Measurements from ENCODE around the gene SCRT2. TPM values are rescaled to one million over a fixed set of nuclear protein-coding genes. Genes with fewer than 3 reads are reported as not detected.

SCRT2 gene
- total RNA-seq, 1 experiment from 2014 or later: not detected

GRCh38 chr20:682123-682522 is 6.5 kb upstream of the SCRT2 start:
- in situ Hi-C loops (cut with HindIII; ENCODE audit: low pct_unique_long_range_greater_than_20kb, low sequenced_read_pairs): no loop called here
- DNase-seq (ENCODE audit: low read depth, low spot score): no peak

DNA sequence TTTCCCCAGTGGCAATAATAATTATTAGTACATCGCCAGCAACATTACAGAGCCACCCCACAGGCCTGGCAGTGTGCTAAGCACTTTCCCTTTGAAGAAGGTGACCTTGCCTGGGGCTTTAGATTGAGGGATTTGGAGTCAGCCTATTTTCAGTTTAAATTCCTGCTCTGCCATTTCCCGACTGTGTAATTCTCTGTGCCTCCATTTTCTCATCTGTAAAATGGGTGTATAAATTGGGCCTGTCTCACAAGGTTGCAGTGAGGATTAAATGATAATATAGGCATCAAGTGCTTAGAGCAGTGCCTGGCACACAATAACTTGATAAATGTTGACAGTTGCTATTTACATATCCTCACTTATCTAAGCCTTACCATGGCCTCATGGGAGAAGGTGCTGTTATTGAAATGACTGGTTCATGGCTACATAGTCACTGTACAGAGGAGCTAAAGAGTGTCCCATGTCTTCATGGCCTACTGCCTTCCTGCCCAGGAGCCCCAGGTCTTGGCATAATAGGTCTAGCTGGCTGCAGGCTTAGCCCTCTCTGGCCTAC is 5.1 kb upstream of the SCRT2 start:
- DNase-seq (ENCODE audit: low read depth, low spot score): no peak
- in situ Hi-C loops (cut with HindIII; ENCODE audit: low pct_unique_long_range_greater_than_20kb, low sequenced_read_pairs): no loop called here

GRCh38 chr20:677957-678356 is 2.4 kb upstream of the SCRT2 start:
- in situ Hi-C loops (cut with HindIII; ENCODE audit: low pct_unique_long_range_greater_than_20kb, low sequenced_read_pairs): no loop called here
- DNase-seq (ENCODE audit: low read depth, low spot score): no peak

- DNase-seq (ENCODE audit: low read depth, low spot score): no peak
- in situ Hi-C loops (cut with HindIII; ENCODE audit: low pct_unique_long_range_greater_than_20kb, low sequenced_read_pairs): no loop called here
Observed at GRCh38 chr20:676967-677366, 1.4 kb upstream of the SCRT2 start.

GRCh38 chr20:676315-676937 is 824 bp upstream of the SCRT2 start:
- DNase-seq (ENCODE audit: low read depth, low spot score): no peak
- in situ Hi-C loops (cut with HindIII; ENCODE audit: low pct_unique_long_range_greater_than_20kb, low sequenced_read_pairs): no loop called here

DNA sequence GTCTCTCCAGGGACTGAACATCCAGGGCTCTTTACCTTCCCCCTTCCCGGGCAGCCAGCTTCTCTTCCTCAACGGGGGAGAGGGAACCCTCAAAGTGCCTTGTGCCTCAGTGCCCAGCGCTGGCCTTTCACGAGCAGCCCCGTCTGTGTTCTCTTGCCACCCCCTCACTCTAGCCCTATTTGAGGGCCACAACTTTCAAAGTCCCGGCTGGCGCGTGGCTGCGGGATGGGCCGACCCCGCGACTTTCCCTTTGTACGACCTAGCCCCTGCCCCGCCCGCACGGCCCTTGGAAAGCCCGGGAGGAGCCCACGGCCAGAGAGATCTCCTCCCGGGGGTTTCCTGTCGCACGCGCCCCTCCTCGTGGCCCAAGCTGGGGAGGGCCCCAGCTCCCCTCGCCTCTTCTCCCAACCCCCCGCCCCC is 559 bp downstream of the SCRT2 start:
- in situ Hi-C loops (cut with HindIII; ENCODE audit: low pct_unique_long_range_greater_than_20kb, low sequenced_read_pairs): no loop called here
- DNase-seq (ENCODE audit: low read depth, low spot score): no peak

DNA sequence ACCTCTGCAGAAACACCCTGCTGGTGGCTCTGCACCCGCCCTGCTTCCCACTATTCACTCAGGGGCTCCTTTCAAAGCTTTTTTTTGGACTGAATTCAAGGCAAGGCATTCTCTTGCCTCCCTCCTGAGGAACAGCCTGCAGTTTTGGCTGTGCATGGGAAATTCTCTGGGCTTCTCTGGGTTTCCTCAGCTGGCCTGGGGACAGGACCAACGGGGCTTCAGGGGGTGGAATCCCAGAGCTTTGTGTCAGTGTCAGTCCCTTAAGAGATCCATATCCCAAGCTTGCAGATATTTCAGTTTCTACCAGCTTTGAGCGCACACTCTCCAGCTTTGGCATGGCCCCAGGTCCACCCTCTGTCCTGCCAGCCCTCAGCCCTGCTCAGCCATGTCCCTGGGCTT is 2.0 kb downstream of the SCRT2 start:
- in situ Hi-C loops (cut with HindIII; ENCODE audit: low pct_unique_long_range_greater_than_20kb, low sequenced_read_pairs): no loop called here
- no peak for DNase-seq (ENCODE audit: low read depth, low spot score)

- DNase-seq (ENCODE audit: low read depth, low spot score): peak; percentile 65
- in situ Hi-C loops (cut with HindIII; ENCODE audit: low pct_unique_long_range_greater_than_20kb, low sequenced_read_pairs): no loop called here
Observed at GRCh38 chr20:672963-673602, 2.5 kb downstream of the SCRT2 start.

GRCh38 chr20:671252-672030 is 4.2 kb downstream of the SCRT2 start:
- in situ Hi-C loops (cut with HindIII; ENCODE audit: low pct_unique_long_range_greater_than_20kb, low sequenced_read_pairs): no loop called here

DNA sequence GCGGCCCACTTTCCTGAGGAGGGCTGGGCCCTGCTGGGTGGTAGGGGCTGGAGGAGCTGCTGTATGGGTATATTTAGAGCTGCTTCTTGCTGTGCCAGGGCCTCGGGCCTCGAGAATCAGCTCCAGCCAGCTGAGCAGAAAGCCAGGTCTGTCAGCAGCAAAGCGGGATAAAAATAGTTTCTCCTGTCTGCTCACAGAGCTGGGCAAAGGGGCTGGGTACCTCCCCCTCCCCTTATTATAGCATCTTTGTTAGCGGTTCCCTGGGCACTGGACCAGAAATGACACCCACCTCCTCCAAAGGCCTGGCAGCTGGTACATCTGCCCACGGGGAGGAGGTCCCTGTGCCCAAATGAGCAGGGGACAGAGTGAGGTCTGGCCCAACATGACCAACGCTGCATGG is 6.0 kb downstream of the SCRT2 start:
- in situ Hi-C loops (cut with HindIII; ENCODE audit: low pct_unique_long_range_greater_than_20kb, low sequenced_read_pairs): no loop called here
- DNase-seq (ENCODE audit: low read depth, low spot score): no peak

More at GRCh38 chr20:671252-672030, 4.2 kb downstream of the SCRT2 start:
- no peak for DNase-seq (ENCODE audit: low read depth, low spot score)

- in situ Hi-C loops (cut with HindIII; ENCODE audit: low pct_unique_long_range_greater_than_20kb, low sequenced_read_pairs): no loop called here
- no peak for DNase-seq (ENCODE audit: low read depth, low spot score)
Observed at GRCh38 chr20:668638-669037, 7.0 kb downstream of the SCRT2 start.

DNA sequence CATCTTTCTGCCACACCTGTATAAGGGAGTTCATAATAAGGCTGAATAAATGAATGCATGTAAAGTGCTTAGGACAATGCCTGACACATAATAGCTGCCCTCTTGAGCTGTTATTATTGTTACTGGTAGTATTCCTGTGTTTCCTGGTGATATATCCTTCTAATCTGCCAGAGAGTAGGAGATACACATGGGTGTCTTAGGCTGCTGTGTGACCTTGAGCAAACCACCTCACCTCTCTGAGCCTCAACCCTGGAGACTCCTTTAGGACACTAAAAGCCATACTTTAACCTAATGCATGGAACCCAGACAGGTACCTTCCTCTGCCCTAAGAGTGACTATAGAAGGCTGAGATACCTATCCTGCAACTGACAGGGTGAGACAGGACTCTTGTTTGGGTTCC is 7.6 kb downstream of the SCRT2 start:
- no peak for DNase-seq (ENCODE audit: low read depth, low spot score)
- in situ Hi-C loops (cut with HindIII; ENCODE audit: low pct_unique_long_range_greater_than_20kb, low sequenced_read_pairs): no loop called here

DNA sequence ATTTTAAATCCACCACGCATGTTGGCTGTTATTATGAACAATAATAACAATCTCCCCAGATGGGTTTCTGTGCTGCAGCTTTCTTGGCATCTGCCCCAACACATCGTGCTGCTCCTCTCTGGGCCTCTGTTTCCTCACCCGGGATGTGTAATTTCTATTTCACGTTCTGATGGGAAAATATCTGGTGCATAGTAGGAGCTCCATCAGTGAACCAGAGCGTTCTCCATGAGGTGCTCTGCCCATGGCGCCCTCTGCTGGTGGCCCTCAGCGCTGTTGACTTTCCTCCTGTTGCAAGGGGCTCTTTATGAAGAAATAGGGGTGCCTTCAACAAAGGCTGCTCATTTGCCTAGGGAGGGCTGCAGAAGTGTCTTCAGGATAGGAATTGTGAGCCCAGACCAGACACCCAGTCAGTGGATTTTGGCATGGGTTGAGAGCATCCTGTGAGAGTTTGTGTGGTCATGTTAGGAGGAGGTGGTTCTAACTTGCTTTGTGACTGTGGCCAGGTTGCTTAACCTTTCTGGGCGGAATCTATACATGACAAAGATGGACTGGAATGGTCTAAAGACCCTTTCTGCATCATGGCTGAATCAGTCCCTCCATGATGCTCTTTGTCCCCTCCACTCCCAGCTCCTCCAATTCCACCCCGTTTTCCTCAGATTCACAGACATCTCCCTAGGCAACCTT is 8.1 kb downstream of the SCRT2 start:
- DNase-seq (ENCODE audit: low read depth, low spot score): peak; percentile 58
- in situ Hi-C loops (cut with HindIII; ENCODE audit: low pct_unique_long_range_greater_than_20kb, low sequenced_read_pairs): no loop called here

GRCh38 chr20:666877-667276 is 8.7 kb downstream of the SCRT2 start:
- no peak for DNase-seq (ENCODE audit: low read depth, low spot score)
- in situ Hi-C loops (cut with HindIII; ENCODE audit: low pct_unique_long_range_greater_than_20kb, low sequenced_read_pairs): no loop called here

DNA sequence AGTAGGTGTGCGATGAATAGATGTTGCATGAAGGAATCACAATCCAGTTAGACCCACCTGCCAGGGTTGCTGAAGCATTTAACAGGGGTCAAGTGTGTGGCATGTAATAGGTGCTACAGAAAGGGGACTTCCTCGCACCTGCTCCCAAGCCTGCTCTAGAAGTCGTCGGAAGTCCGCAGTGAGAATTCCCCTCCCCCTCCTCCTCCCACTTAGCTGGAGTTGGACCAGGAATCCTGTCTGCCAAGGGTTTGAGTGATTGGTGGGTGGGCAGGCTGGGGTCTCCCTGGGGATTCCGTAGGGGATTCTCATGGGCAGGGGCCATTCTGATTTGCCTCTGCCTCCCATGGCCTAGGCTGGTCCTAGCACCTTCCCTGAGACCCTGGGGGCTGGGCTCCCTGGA is 10.3 kb downstream of the SCRT2 start:
- in situ Hi-C loops (cut with HindIII; ENCODE audit: low pct_unique_long_range_greater_than_20kb, low sequenced_read_pairs): no loop called here
- no peak for DNase-seq (ENCODE audit: low read depth, low spot score)

DNA sequence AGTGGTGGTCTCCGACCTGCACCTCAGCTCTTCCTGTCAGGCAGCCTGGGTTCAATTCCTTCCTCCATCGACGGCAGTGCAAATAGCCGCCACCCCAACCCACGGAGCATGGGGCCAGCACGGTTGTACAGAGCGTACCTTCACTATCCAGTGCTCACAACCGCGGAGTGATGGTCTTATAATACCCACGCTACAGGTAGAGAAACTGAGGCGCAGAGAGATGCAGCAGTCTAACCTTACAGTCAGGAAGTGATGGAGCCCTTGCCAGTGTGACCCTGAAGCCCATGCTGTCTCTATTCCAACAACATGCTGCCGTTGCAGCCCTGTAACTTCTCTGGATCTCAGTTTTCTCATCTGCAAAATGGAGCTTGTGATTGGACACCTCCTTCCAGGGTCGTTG is 11.0 kb downstream of the SCRT2 start:
- no peak for DNase-seq (ENCODE audit: low read depth, low spot score)
- in situ Hi-C loops (cut with HindIII; ENCODE audit: low pct_unique_long_range_greater_than_20kb, low sequenced_read_pairs): no loop called here

DNA sequence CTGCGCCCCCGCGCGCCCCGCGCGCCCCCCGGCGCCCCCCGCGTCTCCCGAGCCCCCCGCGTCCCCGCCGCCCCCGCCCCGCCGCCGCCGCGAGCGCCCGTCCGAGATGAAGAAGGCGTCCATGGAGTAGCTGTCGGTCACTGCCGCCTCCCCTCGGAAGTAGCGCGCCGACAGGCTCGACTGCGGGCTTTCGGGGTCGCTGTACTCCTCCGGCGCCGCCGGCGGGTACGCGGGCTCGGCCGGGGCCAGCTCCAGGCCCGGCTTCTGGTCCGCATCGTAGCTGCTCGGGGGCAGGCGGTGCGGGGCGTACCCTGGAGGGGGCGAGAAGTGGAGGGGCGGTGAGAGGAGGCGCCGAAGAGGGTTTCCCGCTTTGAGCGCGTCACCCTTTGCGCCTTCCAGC is 11.5 kb downstream of the SCRT2 start:
- in situ Hi-C loops (cut with HindIII; ENCODE audit: low pct_unique_long_range_greater_than_20kb, low sequenced_read_pairs): no loop called here
- no peak for DNase-seq (ENCODE audit: low read depth, low spot score)
